ENCODE data around the gene HIC1. TPM values are rescaled to one million over a fixed set of nuclear protein-coding genes. Genes with fewer than 3 reads are reported as not detected.
"Not testable (repeated sequence)": the region's sequence is repeated elsewhere in the genome, so short reads cannot be mapped to it uniquely, and the experiment has no call there.

HIC1 gene
- not detected in 2 replicates for total RNA-seq (2014; rRNA removed; shearing (Covaris generic); ENCODE audit: low replicate concordance)

GRCh38 chr17:2054512-2055291, at the start of gene HIC1:
Gene HIC1 (plus strand): TSS chr17:2055103. CDS start chr17:2056691, 1,588 bp downstream.
- peak; percentile 50 for DNase-seq (ENCODE audit: low read depth)
- in situ Hi-C loops (cut with HindIII; ENCODE audit: low pct_unique_long_range_greater_than_20kb, low sequenced_read_pairs), result no loop called here

GRCh38 chr17:2008332-2009126, 46.4 kb upstream of the HIC1 start:
- in situ Hi-C loops (cut with HindIII; ENCODE audit: low pct_unique_long_range_greater_than_20kb, low sequenced_read_pairs), result no loop called here
- no peak for DNase-seq (ENCODE audit: low read depth)

- in situ Hi-C loops (cut with HindIII; ENCODE audit: low pct_unique_long_range_greater_than_20kb, low sequenced_read_pairs), result no loop called here
- DNase-seq (ENCODE audit: low read depth), result no peak
Measured at GRCh38 chr17:2009737-2010136, 45.2 kb upstream of the HIC1 start.

GRCh38 chr17:2011411-2012371, 43.2 kb upstream of the HIC1 start:
- in situ Hi-C loops (cut with HindIII; ENCODE audit: low pct_unique_long_range_greater_than_20kb, low sequenced_read_pairs), result no loop called here
- DNase-seq (ENCODE audit: low read depth), result peak; percentile 23

GRCh38 chr17:2012499-2012898, 42.4 kb upstream of the HIC1 start:
- in situ Hi-C loops (cut with HindIII; ENCODE audit: low pct_unique_long_range_greater_than_20kb, low sequenced_read_pairs), result no loop called here
- no peak for DNase-seq (ENCODE audit: low read depth)

GRCh38 chr17:2013220-2013993, 41.5 kb upstream of the HIC1 start:
- DNase-seq (ENCODE audit: low read depth); in situ Hi-C loops (cut with HindIII; ENCODE audit: low pct_unique_long_range_greater_than_20kb, low sequenced_read_pairs): not testable (repeated sequence)

- in situ Hi-C loops (cut with HindIII; ENCODE audit: low pct_unique_long_range_greater_than_20kb, low sequenced_read_pairs), result no loop called here
- DNase-seq (ENCODE audit: low read depth), result no peak
Measured at GRCh38 chr17:2013994-2014317, 40.9 kb upstream of the HIC1 start.

GRCh38 chr17:2015314-2015713, 39.6 kb upstream of the HIC1 start:
- in situ Hi-C loops (cut with HindIII; ENCODE audit: low pct_unique_long_range_greater_than_20kb, low sequenced_read_pairs), result no loop called here

GRCh38 chr17:2016494-2016893, 38.4 kb upstream of the HIC1 start:
- in situ Hi-C loops (cut with HindIII; ENCODE audit: low pct_unique_long_range_greater_than_20kb, low sequenced_read_pairs), result no loop called here
- DNase-seq (ENCODE audit: low read depth), result no peak

More at GRCh38 chr17:2015314-2015713, 39.6 kb upstream of the HIC1 start:
- no peak for DNase-seq (ENCODE audit: low read depth)

- no peak for DNase-seq (ENCODE audit: low read depth)
Measured at GRCh38 chr17:2017274-2017941, 37.5 kb upstream of the HIC1 start.

GRCh38 chr17:2018716-2019510, 36.0 kb upstream of the HIC1 start:
- in situ Hi-C loops (cut with HindIII; ENCODE audit: low pct_unique_long_range_greater_than_20kb, low sequenced_read_pairs), result no loop called here
- DNase-seq (ENCODE audit: low read depth), result no peak

More at GRCh38 chr17:2017274-2017941, 37.5 kb upstream of the HIC1 start:
- in situ Hi-C loops (cut with HindIII; ENCODE audit: low pct_unique_long_range_greater_than_20kb, low sequenced_read_pairs), result no loop called here

GRCh38 chr17:2019723-2020122, 35.2 kb upstream of the HIC1 start:
- no peak for DNase-seq (ENCODE audit: low read depth)
- in situ Hi-C loops (cut with HindIII; ENCODE audit: low pct_unique_long_range_greater_than_20kb, low sequenced_read_pairs), result no loop called here

- DNase-seq (ENCODE audit: low read depth), result no peak
- in situ Hi-C loops (cut with HindIII; ENCODE audit: low pct_unique_long_range_greater_than_20kb, low sequenced_read_pairs), result no loop called here
Measured at GRCh38 chr17:2020721-2021120, 34.2 kb upstream of the HIC1 start.

GRCh38 chr17:2022647-2023240, 32.2 kb upstream of the HIC1 start:
- in situ Hi-C loops (cut with HindIII; ENCODE audit: low pct_unique_long_range_greater_than_20kb, low sequenced_read_pairs), result no loop called here
- no peak for DNase-seq (ENCODE audit: low read depth)

- DNase-seq (ENCODE audit: low read depth), result no peak
- in situ Hi-C loops (cut with HindIII; ENCODE audit: low pct_unique_long_range_greater_than_20kb, low sequenced_read_pairs), result no loop called here
Measured at GRCh38 chr17:2023256-2023655, 31.6 kb upstream of the HIC1 start.
